Osteocyte (in vitro differentiated cells): ENCODE results near the gene CD48. TPM values are rescaled to one million over a fixed set of nuclear protein-coding genes. Genes with fewer than 3 reads are reported as not detected.
"Not testable (repeated sequence)": the region's sequence is repeated elsewhere in the genome, so short reads cannot be mapped to it uniquely, and the experiment has no call there.

Experiments used
- DNase-seq: peaks from one replicate; pipeline ENCODE4 v3.0.0; 2021; ENCODE audit warnings: mixed read lengths; ENCODE audit not compliant: unreplicated experiment; ENCODE audit errors: extremely low spot score
- H3K27ac Mint-ChIP-seq: one replicate; pipeline ENCODE4 v1.8.0; 2021; ENCODE audit warnings: mild to moderate bottlenecking, mixed read lengths; ENCODE audit not compliant: unreplicated experiment
- H3K27me3 Mint-ChIP-seq: one replicate; pipeline ENCODE4 v1.8.0; 2021; ENCODE audit warnings: mixed read lengths; ENCODE audit not compliant: unreplicated experiment
- H3K36me3 Mint-ChIP-seq: one replicate; pipeline ENCODE4 v1.8.0; 2021; ENCODE audit warnings: mixed read lengths; ENCODE audit not compliant: unreplicated experiment
- H3K4me1 Mint-ChIP-seq: one replicate; pipeline ENCODE4 v1.8.0; 2021; ENCODE audit warnings: mixed read lengths; ENCODE audit not compliant: unreplicated experiment
- H3K4me3 Mint-ChIP-seq: one replicate; pipeline ENCODE4 v1.8.0; 2021; ENCODE audit warnings: mild to moderate bottlenecking, moderate library complexity, mixed read lengths; ENCODE audit not compliant: unreplicated experiment
- H3K9me3 Mint-ChIP-seq: one replicate; pipeline ENCODE4 v1.8.0; 2021; ENCODE audit warnings: mixed read lengths; ENCODE audit not compliant: unreplicated experiment
- CTCF ChIP-seq: fragments of 200-600 bp; sonication (generic); IDR thresholded peaks from 2 replicates; pipeline ENCODE4 v1.5.0; 2021; ENCODE audit warnings: antibody characterized with exemption, mild to moderate bottlenecking, moderate library complexity
- total RNA-seq: library from RNA; stranded (reverse); gene quantifications from 2 replicates; pipeline ENCODE4 v1.2.1, GENCODE V29; 2021

CD48 gene
- total RNA-seq, 1 donor from 2014 or later = not detected

GRCh38 chr1:160708801-160709200, 2.8 kb downstream of the CD48 start:
- Mint-ChIP-seq H3K27ac (no peak overlapping the region), H3K9me3 (no peaks in the 10 kb centered on the region), H3K36me3 (no peaks in the 10 kb centered on the region), H3K4me1 (no peaks in the 10 kb centered on the region), H3K4me3 (no peak overlapping the region), H3K27me3 (peaks cover 4% of the 10 kb centered on the region)
- no peak for TF ChIP-seq CTCF
- DNase-seq = no peak

GRCh38 chr1:160708118-160708517, 3.5 kb downstream of the CD48 start:
- no peak for TF ChIP-seq CTCF
- Mint-ChIP-seq H3K4me3 (no peak overlapping the region), H3K4me1 (no peaks in the 10 kb centered on the region), H3K27me3 (peaks cover 8% of the 10 kb centered on the region), H3K36me3 (no peaks in the 10 kb centered on the region), H3K9me3 (no peaks in the 10 kb centered on the region), H3K27ac (no peak overlapping the region)
- DNase-seq = no peak

- H3K27ac Mint-ChIP-seq = no peak overlapping the region
- H3K36me3 Mint-ChIP-seq = no peaks in the 10 kb centered on the region
- peaks cover 8% of the 10 kb centered on the region for H3K27me3 Mint-ChIP-seq
- no peak overlapping the region for H3K4me3 Mint-ChIP-seq
- H3K9me3 Mint-ChIP-seq = no peaks in the 10 kb centered on the region
- H3K4me1 Mint-ChIP-seq = no peaks in the 10 kb centered on the region
- no peak for TF ChIP-seq CTCF
- DNase-seq = no peak
Measured at GRCh38 chr1:160707236-160708064, 4.2 kb downstream of the CD48 start.

GRCh38 chr1:160706526-160707235, 4.9 kb downstream of the CD48 start:
- Mint-ChIP-seq H3K27ac (no peak overlapping the region), H3K9me3 (no peaks in the 10 kb centered on the region), H3K27me3 (peaks cover 8% of the 10 kb centered on the region), H3K36me3 (no peaks in the 10 kb centered on the region), H3K4me1 (no peaks in the 10 kb centered on the region), H3K4me3 (no peak overlapping the region)
- no peak for TF ChIP-seq CTCF
- DNase-seq = no peak

- Mint-ChIP-seq H3K9me3 (no peaks in the 10 kb centered on the region), H3K4me3 (no peak overlapping the region), H3K36me3 (no peaks in the 10 kb centered on the region), H3K27me3 (peaks cover 8% of the 10 kb centered on the region), H3K4me1 (no peaks in the 10 kb centered on the region), H3K27ac (no peak overlapping the region)
- DNase-seq = no peak
- no peak for TF ChIP-seq CTCF
Measured at GRCh38 chr1:160705742-160706141, 5.9 kb downstream of the CD48 start.

GRCh38 chr1:160705212-160705621, 6.4 kb downstream of the CD48 start:
- H3K4me1 Mint-ChIP-seq, H3K27ac Mint-ChIP-seq, H3K27me3 Mint-ChIP-seq, H3K4me3 Mint-ChIP-seq, DNase-seq, H3K36me3 Mint-ChIP-seq, H3K9me3 Mint-ChIP-seq: not testable (repeated sequence)
